OCI-LY7 (cell line): ENCODE measurements around the gene STAMBP. TPM values are rescaled to one million over a fixed set of nuclear protein-coding genes. Genes with fewer than 3 reads are reported as not detected.

Source experiments
- BruUV-seq: library from RNA; stranded (reverse); fragments of 400-500 nt; replicated peaks from 2 replicates; lab custom pipeline; 2021; lab: Mats Ljungman, UMichigan
- CTCF ChIA-PET: fragments of 300-600 bp; sonication (Branson Sonifier 250); formaldehyde crosslinking; loops from one replicate; lab custom pipeline; 2022; ENCODE audit warnings: antibody characterized with exemption; ENCODE audit not compliant: unreplicated experiment; lab: Charles Lee
- POLR2A ChIA-PET: fragments of 300-600 bp; sonication (Branson Sonifier 250); formaldehyde crosslinking; loops from one replicate; lab custom pipeline; 2022; ENCODE audit warnings: antibody characterized with exemption; lab: Charles Lee
- DNase-seq: peaks from one replicate; pipeline ENCODE4 v3.0.0-alpha.2; 2015; ENCODE audit warnings: low spot score
- H2AFZ ChIP-seq: fragments of 200-600 bp; sonication (generic), shearing (Covaris generic); 2 replicates; pipeline ENCODE4 v1.6.1; 2014; ENCODE audit warnings: mild to moderate bottlenecking, antibody characterized with exemption, low read length, moderate library complexity
- H3K27ac ChIP-seq: fragments of 200-600 bp; sonication (generic); 2 replicates; pipeline ENCODE4 v1.5.1; 2014; ENCODE audit warnings: mixed run types, low read depth, mild to moderate bottlenecking, moderate library complexity, low read length, inconsistent platforms; ENCODE audit not compliant: poor library complexity, severe bottlenecking
- H3K36me3 ChIP-seq: fragments of 200-600 bp; sonication (generic); 2 replicates; pipeline ENCODE4 v1.6.1; 2014; ENCODE audit warnings: mild to moderate bottlenecking, antibody characterized with exemption, low read length, moderate library complexity, mixed read lengths; ENCODE audit not compliant: insufficient read depth
- H3K4me1 ChIP-seq: fragments of 200-600 bp; sonication (generic); 2 replicates; pipeline ENCODE4 v1.5.1; 2014; ENCODE audit warnings: mild to moderate bottlenecking, low read length; ENCODE audit not compliant: insufficient read depth, poor library complexity, severe bottlenecking
- H3K4me2 ChIP-seq: fragments of 200-600 bp; sonication (generic); 2 replicates; pipeline ENCODE4 v1.6.1; 2014; ENCODE audit warnings: mild to moderate bottlenecking, low read length
- H3K4me3 ChIP-seq: fragments of 200-600 bp; sonication (generic); 2 replicates; pipeline ENCODE4 v1.5.1; 2014; ENCODE audit warnings: mild to moderate bottlenecking, low read depth, low read length; ENCODE audit not compliant: poor library complexity, severe bottlenecking
- H3K79me2 ChIP-seq: fragments of 200-600 bp; sonication (generic); 2 replicates; pipeline ENCODE4 v1.6.1; 2016; ENCODE audit warnings: low read depth, mild to moderate bottlenecking, low read length, moderate library complexity, mixed read lengths; ENCODE audit not compliant: insufficient read depth
- H3K9me2 ChIP-seq: fragments of 200-600 bp; sonication (generic); 2 replicates; pipeline ENCODE4 v1.6.1; 2016; ENCODE audit warnings: mild to moderate bottlenecking, low read length, mixed read lengths; ENCODE audit not compliant: insufficient read depth
- H3K9me3 ChIP-seq: fragments of 200-600 bp; sonication (generic); 2 replicates; pipeline ENCODE4 v1.6.1; 2014; ENCODE audit warnings: mild to moderate bottlenecking, mixed run types, low read length, mixed read lengths
- H4K20me1 ChIP-seq: fragments of 200-600 bp; sonication (generic); 2 replicates; pipeline ENCODE4 v1.6.1; 2014; ENCODE audit warnings: mild to moderate bottlenecking, antibody characterized with exemption, low read length, moderate library complexity, mixed read lengths; ENCODE audit not compliant: insufficient read depth
- EZH2phosphoT487 ChIP-seq: fragments of 200-600 bp; sonication (generic); IDR thresholded peaks from 2 replicates; pipeline ENCODE4 v1.6.1; 2018; ENCODE audit warnings: low read depth, borderline replicate concordance, mild to moderate bottlenecking, mixed run types, antibody characterized with exemption, low read length, moderate library complexity, mixed read lengths
- intact Hi-C: fragments of 100-400 bp; cut with micrococcal nuclease; formaldehyde crosslinking; loops from one replicate; pipeline ENCODE4 v1.10.0; 2022; ENCODE audit not compliant: unreplicated experiment
- total RNA-seq, 2 experiments: library from RNA; depleted of rRNA in 1 of 2; stranded (reverse); fragments of >200 nt in 1 of 2; shearing (Covaris generic) in 1 of 2; gene quantifications; 2 replicates each; pipeline ENCODE4 v1.2.3, GENCODE V29; 2014 to 2022
- TF ChIP-seq, protein P1 (sequence below): fragments of 200-600 bp; sonication (generic); conservative IDR thresholded peaks from 2 replicates; pipeline ENCODE4 v1.5.1; 2014; ENCODE audit warnings: mild to moderate bottlenecking, antibody characterized with exemption, low read length, moderate library complexity, mixed read lengths

The STAMBP gene
- total RNA-seq, 2 experiments from 2014 or later: 27.2 to 43.7 TPM

DNA sequence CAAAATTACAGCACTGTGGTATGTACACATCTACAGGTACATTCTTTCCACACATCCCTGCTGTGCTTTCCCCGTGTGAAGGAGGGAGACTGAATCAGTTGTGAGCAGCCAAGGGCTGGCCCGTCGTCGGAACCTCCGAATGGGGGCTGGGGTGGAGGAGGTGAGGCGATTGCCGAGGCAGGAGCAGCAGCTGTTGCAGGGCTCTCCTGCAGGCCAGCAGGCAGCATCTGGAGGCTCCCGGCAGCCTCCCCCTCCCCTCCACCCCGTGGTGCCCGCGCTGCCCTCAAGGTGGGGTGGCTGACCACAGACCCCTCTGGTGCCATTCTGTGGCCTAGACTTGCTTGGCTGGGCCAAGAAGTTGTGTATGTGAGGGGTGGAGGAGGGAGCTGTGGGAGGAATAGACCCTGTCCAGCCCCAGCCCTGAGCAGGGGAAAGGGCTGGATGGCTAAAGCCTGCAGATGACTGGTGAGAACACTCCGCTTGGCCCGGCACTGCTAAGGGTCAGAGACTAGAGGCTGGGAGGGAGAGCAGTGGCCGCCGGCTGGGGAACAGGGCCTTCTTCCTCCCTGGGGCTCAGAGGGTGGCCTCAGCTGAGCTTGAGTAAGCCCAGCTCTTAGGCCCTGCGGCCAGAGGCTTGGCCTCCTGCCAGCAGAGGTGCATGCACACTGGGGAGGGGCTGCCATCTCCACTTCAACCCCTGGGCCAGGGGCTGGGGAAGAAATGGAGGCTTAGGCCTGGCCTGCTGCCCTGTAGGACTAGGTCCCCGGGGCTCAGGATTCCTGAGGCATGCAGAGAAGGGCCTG is 7.6 kb downstream of the STAMBP start:
- 0 out of 2 replicates have a peak, but pooled peaks cover 4% of the 10 kb centered on the region for H3K9me3 ChIP-seq
- intact Hi-C loops: no loop called here
- H3K36me3 ChIP-seq: peaks cover 68% of the 10 kb centered on the region
- POLR2A ChIA-PET: no interaction called here
- TF ChIP-seq, protein P1, sequence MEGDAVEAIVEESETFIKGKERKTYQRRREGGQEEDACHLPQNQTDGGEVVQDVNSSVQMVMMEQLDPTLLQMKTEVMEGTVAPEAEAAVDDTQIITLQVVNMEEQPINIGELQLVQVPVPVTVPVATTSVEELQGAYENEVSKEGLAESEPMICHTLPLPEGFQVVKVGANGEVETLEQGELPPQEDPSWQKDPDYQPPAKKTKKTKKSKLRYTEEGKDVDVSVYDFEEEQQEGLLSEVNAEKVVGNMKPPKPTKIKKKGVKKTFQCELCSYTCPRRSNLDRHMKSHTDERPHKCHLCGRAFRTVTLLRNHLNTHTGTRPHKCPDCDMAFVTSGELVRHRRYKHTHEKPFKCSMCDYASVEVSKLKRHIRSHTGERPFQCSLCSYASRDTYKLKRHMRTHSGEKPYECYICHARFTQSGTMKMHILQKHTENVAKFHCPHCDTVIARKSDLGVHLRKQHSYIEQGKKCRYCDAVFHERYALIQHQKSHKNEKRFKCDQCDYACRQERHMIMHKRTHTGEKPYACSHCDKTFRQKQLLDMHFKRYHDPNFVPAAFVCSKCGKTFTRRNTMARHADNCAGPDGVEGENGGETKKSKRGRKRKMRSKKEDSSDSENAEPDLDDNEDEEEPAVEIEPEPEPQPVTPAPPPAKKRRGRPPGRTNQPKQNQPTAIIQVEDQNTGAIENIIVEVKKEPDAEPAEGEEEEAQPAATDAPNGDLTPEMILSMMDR: no peak
- TF ChIP-seq EZH2phosphoT487: no peak
- BruUV-seq: no TSS peak
- H3K4me3 ChIP-seq: no peak overlapping the region
- no peak overlapping the region for H3K27ac ChIP-seq
- no peak for DNase-seq
- no peak overlapping the region for H2AFZ ChIP-seq
- H4K20me1 ChIP-seq: no peaks in the 10 kb centered on the region
- CTCF ChIA-PET: no interaction called here
- H3K4me2 ChIP-seq: no peak overlapping the region
- peaks cover 9% of the 10 kb centered on the region for H3K4me1 ChIP-seq
- H3K9me2 ChIP-seq: no peaks in the 10 kb centered on the region
- H3K79me2 ChIP-seq: no peaks in the 10 kb centered on the region

DNA sequence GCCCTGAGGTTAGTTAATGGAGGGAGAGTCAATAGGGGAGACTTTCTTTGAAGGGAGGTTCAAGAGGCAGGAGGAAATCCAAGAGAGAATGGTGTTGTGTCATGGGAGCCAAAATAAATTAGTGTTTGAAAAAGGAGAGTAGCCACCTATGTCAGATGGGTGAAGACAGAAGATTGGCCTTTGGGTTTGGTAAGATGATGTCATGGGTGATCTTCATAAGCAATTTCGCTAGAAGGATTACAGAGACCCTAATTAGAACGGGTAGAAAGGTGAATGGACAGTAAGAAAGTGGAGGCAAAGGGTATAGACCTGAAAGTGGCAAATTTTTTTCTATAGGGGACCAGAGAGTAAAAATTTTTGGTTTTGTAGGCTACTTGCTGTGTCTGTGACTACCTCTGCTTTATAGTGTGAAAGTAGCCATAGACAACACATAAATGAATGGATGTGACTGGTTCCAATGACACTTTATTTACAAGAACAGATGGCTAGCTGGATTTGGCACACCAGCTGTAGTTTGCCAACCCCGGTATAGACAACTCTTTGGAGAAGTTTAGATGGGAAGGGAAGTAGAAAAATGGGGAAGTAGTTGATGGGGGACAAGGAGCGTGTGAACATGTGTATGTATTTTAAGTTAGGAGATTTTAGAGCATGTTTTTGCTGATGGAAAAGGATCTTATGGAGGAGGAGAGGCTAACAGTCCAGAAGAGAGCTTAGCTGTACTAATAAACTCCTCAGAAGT is 9.3 kb downstream of the STAMBP start:
- no TSS peak for BruUV-seq
- TF ChIP-seq EZH2phosphoT487: no peak
- Histone ChIP-seq H3K9me3 (no peaks in the 10 kb centered on the region), H3K4me1 (peaks cover 2% of the 10 kb centered on the region), H4K20me1 (no peaks in the 10 kb centered on the region), H2AFZ (no peak overlapping the region), H3K36me3 (peaks cover 68% of the 10 kb centered on the region), H3K9me2 (no peaks in the 10 kb centered on the region), H3K27ac (no peak overlapping the region), H3K4me2 (no peak overlapping the region), H3K4me3 (no peak overlapping the region), H3K79me2 (no peaks in the 10 kb centered on the region)
- intact Hi-C loops: no loop called here
- no peak for DNase-seq
- POLR2A ChIA-PET: interaction anchor here (0.6 to 1.8 kb wide), 4 partner anchors 9 to 272 kb away, joined by 3 to 5 read pairs (median 4); partner anchors contain the start of gene STAMBP
- CTCF ChIA-PET: no interaction called here

DNA sequence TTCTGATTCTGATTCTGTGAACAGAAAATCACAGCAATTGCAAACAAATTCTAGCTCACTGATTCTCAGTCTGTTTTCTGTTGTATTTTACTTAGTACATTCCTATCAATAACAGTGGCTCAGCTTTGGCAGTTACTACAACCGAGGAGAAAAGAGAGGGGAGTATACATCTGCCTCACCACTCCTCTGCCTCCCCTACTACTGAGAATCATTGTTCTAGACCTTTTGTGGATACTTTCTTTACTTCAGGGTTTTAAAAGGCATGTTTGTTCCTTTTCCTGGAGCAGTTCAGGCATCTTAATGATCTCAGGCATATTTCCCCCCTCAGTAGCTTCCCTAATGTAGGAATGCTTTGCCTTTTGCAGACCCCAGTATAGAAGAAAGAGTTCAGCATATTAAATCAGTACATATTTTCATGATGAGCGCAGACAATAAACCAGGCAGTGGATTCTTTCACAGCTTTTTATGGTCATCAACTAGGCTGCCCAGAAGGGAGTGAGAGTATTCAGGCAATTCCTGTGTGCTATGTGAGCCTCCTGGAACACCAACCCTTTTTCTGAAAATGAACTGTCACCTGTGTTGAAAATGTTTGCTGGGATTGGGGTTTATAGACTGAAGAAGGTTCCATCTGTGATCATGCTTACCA is 10.3 kb downstream of the STAMBP start:
- no peaks in the 10 kb centered on the region for H4K20me1 ChIP-seq
- BruUV-seq: no TSS peak
- intact Hi-C loops: no loop called here
- DNase-seq: no peak
- no peak overlapping the region for H2AFZ ChIP-seq
- peaks cover 64% of the 10 kb centered on the region for H3K36me3 ChIP-seq
- H3K27ac ChIP-seq: no peak overlapping the region
- POLR2A ChIA-PET: interaction anchor here (0.6 to 1.8 kb wide), 6 partner anchors 10 to 271 kb away, joined by 3 to 5 read pairs (median 3); partner anchors contain the start of gene STAMBP
- no peaks in the 10 kb centered on the region for H3K9me2 ChIP-seq
- no peak overlapping the region for H3K4me3 ChIP-seq
- no peaks in the 10 kb centered on the region for H3K79me2 ChIP-seq
- CTCF ChIA-PET: no interaction called here
- TF ChIP-seq, protein P1: no peak
- no peak for TF ChIP-seq EZH2phosphoT487
- H3K4me2 ChIP-seq: no peak overlapping the region
- H3K4me1 ChIP-seq: no peaks in the 10 kb centered on the region
- H3K9me3 ChIP-seq: no peaks in the 10 kb centered on the region
